Upper lobe of left lung (tissue), 4 donors: ENCODE data around the gene ESAM.

Experiments used
- EP300 ChIP-seq, 4 donors: sonication (generic); formaldehyde crosslinking; IDR thresholded peaks; one replicate each; pipeline ENCODE4 v1.5.1; 2017; ENCODE audit warnings: antibody characterized with exemption in 4 of 4, control low read depth in 2 of 4
- TF ChIP-seq, protein P1 (sequence below), 6 experiments: fragments of 450-650 bp in 4 of 6; fragments of 200-600 bp in 2 of 6; sonication (generic) in 2 of 6; IDR thresholded peaks; one replicate each; pipeline ENCODE4 v1.5.1; 2016 to 2019; ENCODE audit warnings: antibody characterized with exemption in 6 of 6

DNA sequence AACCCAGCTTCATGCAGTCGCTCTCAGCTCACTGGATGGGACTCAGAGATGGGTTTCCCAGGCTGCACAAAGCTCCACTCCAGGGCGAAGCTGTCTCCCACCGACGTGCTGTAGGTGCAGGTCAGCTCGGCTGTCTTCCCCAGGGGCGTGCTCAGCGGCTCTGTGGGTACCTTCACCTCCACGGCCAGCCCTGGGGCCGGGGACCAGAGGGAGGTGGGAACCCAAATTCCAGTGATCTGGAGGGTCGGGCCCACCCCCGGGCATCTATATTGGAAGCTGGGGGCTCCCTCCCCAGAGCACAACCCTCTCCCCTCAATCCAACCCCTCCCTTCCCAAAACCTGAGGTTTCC lies 10.7 kb downstream of the ESAM start:
- TF ChIP-seq, protein P1, sequence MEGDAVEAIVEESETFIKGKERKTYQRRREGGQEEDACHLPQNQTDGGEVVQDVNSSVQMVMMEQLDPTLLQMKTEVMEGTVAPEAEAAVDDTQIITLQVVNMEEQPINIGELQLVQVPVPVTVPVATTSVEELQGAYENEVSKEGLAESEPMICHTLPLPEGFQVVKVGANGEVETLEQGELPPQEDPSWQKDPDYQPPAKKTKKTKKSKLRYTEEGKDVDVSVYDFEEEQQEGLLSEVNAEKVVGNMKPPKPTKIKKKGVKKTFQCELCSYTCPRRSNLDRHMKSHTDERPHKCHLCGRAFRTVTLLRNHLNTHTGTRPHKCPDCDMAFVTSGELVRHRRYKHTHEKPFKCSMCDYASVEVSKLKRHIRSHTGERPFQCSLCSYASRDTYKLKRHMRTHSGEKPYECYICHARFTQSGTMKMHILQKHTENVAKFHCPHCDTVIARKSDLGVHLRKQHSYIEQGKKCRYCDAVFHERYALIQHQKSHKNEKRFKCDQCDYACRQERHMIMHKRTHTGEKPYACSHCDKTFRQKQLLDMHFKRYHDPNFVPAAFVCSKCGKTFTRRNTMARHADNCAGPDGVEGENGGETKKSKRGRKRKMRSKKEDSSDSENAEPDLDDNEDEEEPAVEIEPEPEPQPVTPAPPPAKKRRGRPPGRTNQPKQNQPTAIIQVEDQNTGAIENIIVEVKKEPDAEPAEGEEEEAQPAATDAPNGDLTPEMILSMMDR (IDR thresholded peaks at IDR 0.05), result no peak
- no peak for TF ChIP-seq EP300 (IDR thresholded peaks at IDR 0.05)
